Uterus (tissue), 4 donors: Measurements from ENCODE around the gene CXCL14. TPM values are rescaled to one million over a fixed set of nuclear protein-coding genes. Genes with fewer than 3 reads are reported as not detected.

Source experiments
- DNase-seq, 2 donors: peaks; one replicate each; pipeline ENCODE4 v3.0.0-alpha.2; 2019 to 2020
- H3K27ac ChIP-seq, 2 donors: fragments of 200-600 bp; sonication (generic); 1 replicate in 1 of 2; 2 replicates in 1 of 2; pipeline ENCODE4 v1.5.1; 2016 to 2018
- H3K27me3 ChIP-seq, 2 donors: fragments of 200-600 bp; sonication (generic); one replicate each; pipeline ENCODE4 v1.5.1; 2018 to 2019; ENCODE audit warnings: control low read depth in 1 of 2
- H3K36me3 ChIP-seq, 2 donors: fragments of 200-600 bp; sonication (generic); one replicate each; pipeline ENCODE4 v1.5.1; 2019; ENCODE audit warnings: control low read depth in 1 of 2
- H3K4me1 ChIP-seq, 2 donors: fragments of 200-600 bp; sonication (generic); one replicate each; pipeline ENCODE4 v1.5.1; 2018 to 2019; ENCODE audit warnings: control low read depth in 1 of 2
- H3K4me3 ChIP-seq, 2 donors: fragments of 200-600 bp; sonication (generic); 1 replicate in 1 of 2; 2 replicates in 1 of 2; pipeline ENCODE4 v1.5.1; 2018 to 2019; ENCODE audit warnings: mild to moderate bottlenecking in 1 of 2
- H3K9me3 ChIP-seq, 2 donors: fragments of 200-600 bp; sonication (generic); one replicate each; pipeline ENCODE4 v1.5.1; 2019; ENCODE audit warnings: control low read depth in 1 of 2
- POLR2A ChIP-seq, 2 donors: fragments of 450-650 bp; IDR thresholded peaks; one replicate each; pipeline ENCODE4 v1.6.1; 2016; ENCODE audit warnings: antibody characterized with exemption in 2 of 2, mild to moderate bottlenecking in 1 of 2, moderate library complexity in 1 of 2
- intact Hi-C: fragments of 100-400 bp; cut with DNase I; formaldehyde crosslinking; loops from one replicate; pipeline ENCODE4 v1.15.1; 2023; ENCODE audit warnings: low total_unique reads
- total RNA-seq, 4 donors: library from RNA; depleted of rRNA in 3 of 4; stranded (reverse); fragments of >200 nt in 3 of 4; gene quantifications; one replicate each; pipeline versions ENCODE4 v1.1.0 to v1.2.4, GENCODE V29; 2014 to 2023
- TF ChIP-seq, protein P1 (sequence below), 4 experiments: fragments of 200-600 bp in 2 of 4; fragments of 450-650 bp in 2 of 4; sonication (generic) in 2 of 4; IDR thresholded peaks; one replicate each; pipeline ENCODE4 v1.5.1; 2016 to 2019; ENCODE audit warnings: antibody characterized with exemption in 4 of 4, mild to moderate bottlenecking in 2 of 4, moderate library complexity in 1 of 4
- donor health status: DM: yes; HTN: yes; CAD: no.

Gene CXCL14
- total RNA-seq, 4 donors from 2014 or later = 1.4 to 10.9 (median 3.5) TPM

DNA sequence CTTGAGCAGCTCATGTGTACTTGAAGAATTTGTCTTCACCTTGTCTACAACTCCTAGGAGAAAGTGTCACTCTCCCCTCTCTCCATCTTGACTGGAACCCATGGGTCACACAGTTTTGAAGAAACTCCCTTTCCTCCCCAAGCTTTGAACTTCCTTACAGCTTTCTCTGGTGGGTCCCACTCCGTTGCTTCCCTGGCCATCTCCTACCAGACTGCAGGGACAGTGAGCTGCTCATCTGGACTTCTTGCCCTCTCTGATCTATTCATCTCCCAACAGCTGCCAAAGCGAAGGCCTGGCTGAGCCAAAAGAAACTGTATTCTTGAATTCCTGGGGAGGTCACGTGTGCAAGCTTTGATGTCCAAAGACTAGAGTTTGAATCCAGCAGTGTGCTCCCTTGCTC lies 22.7 kb upstream of the CXCL14 start:
- no peaks in the 10 kb centered on the region for H3K9me3 ChIP-seq
- H3K36me3 ChIP-seq = no peaks in the 10 kb centered on the region
- no peak overlapping the region for H3K4me3 ChIP-seq
- H3K27me3 ChIP-seq = no peaks in the 10 kb centered on the region
- H3K27ac ChIP-seq = no peak overlapping the region
- DNase-seq = no peak
- intact Hi-C loops = no loop called here
- TF ChIP-seq POLR2A (IDR thresholded peaks at IDR 0.05) = no peak
- TF ChIP-seq, protein P1, sequence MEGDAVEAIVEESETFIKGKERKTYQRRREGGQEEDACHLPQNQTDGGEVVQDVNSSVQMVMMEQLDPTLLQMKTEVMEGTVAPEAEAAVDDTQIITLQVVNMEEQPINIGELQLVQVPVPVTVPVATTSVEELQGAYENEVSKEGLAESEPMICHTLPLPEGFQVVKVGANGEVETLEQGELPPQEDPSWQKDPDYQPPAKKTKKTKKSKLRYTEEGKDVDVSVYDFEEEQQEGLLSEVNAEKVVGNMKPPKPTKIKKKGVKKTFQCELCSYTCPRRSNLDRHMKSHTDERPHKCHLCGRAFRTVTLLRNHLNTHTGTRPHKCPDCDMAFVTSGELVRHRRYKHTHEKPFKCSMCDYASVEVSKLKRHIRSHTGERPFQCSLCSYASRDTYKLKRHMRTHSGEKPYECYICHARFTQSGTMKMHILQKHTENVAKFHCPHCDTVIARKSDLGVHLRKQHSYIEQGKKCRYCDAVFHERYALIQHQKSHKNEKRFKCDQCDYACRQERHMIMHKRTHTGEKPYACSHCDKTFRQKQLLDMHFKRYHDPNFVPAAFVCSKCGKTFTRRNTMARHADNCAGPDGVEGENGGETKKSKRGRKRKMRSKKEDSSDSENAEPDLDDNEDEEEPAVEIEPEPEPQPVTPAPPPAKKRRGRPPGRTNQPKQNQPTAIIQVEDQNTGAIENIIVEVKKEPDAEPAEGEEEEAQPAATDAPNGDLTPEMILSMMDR (IDR thresholded peaks at IDR 0.05) = no peak
- no peaks in the 10 kb centered on the region for H3K4me1 ChIP-seq

DNA sequence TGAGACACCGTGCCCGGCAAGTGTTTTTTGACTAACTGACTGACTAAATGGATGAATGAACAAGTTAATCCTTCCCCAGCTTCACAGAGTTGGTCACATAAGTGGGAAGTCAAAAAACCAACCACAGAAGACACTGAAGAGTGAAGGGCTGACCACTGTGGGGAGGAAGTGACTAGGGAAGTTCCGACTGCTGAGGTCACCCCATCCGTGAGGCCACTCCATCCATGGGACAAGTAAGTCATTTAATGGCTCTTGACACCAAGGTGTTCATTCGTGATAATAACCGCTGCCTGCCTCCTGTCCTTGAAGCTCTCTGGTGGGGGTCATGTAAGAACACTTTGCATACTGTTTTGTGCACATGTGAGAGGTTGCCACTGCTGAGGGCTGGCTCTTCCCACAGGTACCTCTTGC lies 22.2 kb upstream of the CXCL14 start:
- Histone ChIP-seq H3K27ac (no peak overlapping the region), H3K9me3 (no peaks in the 10 kb centered on the region), H3K4me1 (no peaks in the 10 kb centered on the region), H3K27me3 (no peaks in the 10 kb centered on the region), H3K36me3 (no peaks in the 10 kb centered on the region), H3K4me3 (no peak overlapping the region)
- TF ChIP-seq POLR2A (IDR thresholded peaks at IDR 0.05) = no peak
- TF ChIP-seq, protein P1 (IDR thresholded peaks at IDR 0.05) = no peak
- DNase-seq = no peak
- intact Hi-C loops = no loop called here

GRCh38 chr5:135600152-135600570 lies 21.4 kb upstream of the CXCL14 start:
- Histone ChIP-seq H3K27ac (no peak overlapping the region), H3K9me3 (no peaks in the 10 kb centered on the region), H3K4me1 (no peaks in the 10 kb centered on the region), H3K36me3 (no peaks in the 10 kb centered on the region), H3K27me3 (no peaks in the 10 kb centered on the region), H3K4me3 (no peak overlapping the region)
- TF ChIP-seq, protein P1 (IDR thresholded peaks at IDR 0.05) = no peak
- no peak for TF ChIP-seq POLR2A (IDR thresholded peaks at IDR 0.05)
- DNase-seq = no peak
- intact Hi-C loops = no loop called here

- DNase-seq = no peak
- H3K9me3 ChIP-seq = no peaks in the 10 kb centered on the region
- TF ChIP-seq, protein P1 (IDR thresholded peaks at IDR 0.05) = no peak
- no peak for TF ChIP-seq POLR2A (IDR thresholded peaks at IDR 0.05)
- H3K36me3 ChIP-seq = no peaks in the 10 kb centered on the region
- intact Hi-C loops = no loop called here
- no peaks in the 10 kb centered on the region for H3K27me3 ChIP-seq
- no peaks in the 10 kb centered on the region for H3K4me1 ChIP-seq
- no peak overlapping the region for H3K27ac ChIP-seq
- no peak overlapping the region for H3K4me3 ChIP-seq
Measured at GRCh38 chr5:135599421-135600151, 20.8 kb upstream of the CXCL14 start.

DNA sequence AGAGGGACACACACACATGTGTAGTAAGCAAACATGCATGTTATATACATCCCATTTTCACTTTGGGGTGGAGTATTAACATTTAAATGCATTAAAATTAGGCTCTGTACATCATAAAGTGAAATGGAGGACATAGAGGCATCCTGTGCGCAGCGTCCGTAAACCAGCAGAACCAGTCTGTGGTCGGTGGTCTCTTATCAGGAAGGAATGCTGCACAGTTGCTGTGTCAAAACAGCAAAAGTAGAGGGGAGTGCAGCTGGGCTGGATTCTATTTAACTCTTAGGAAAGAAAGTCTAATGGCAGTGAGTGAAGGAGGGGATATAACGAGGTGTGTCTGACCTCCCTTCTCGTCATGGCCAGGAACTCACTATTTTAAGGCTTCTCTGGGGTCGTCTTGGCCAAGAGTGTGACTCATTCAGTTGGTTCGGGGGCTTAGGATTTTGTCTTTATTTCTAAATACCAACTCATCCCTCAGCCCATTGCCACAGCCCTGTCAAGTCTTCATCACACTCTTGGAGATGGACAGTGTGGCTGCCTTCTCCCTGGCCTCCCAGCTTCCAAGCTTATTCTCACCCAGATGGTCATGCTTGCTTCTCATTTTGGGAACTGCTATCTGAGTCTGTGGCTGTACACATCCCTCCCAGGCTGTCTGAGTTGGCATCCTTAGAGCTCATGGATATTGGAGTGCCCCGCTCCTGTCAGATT lies 20.1 kb upstream of the CXCL14 start:
- no peaks in the 10 kb centered on the region for H3K36me3 ChIP-seq
- H3K4me3 ChIP-seq = no peak overlapping the region
- no peak for DNase-seq
- intact Hi-C loops = no loop called here
- H3K27me3 ChIP-seq = no peaks in the 10 kb centered on the region
- H3K4me1 ChIP-seq = no peaks in the 10 kb centered on the region
- TF ChIP-seq, protein P1 (IDR thresholded peaks at IDR 0.05) = no peak
- TF ChIP-seq POLR2A (IDR thresholded peaks at IDR 0.05) = no peak
- no peak overlapping the region for H3K27ac ChIP-seq
- H3K9me3 ChIP-seq = no peaks in the 10 kb centered on the region
